Pulmonary artery endothelial cell (primary cell): ENCODE measurements around the gene PDZD7. TPM values are rescaled to one million over a fixed set of nuclear protein-coding genes. Genes with fewer than 3 reads are reported as not detected.
"Not testable (repeated sequence)": the region's sequence is repeated elsewhere in the genome, so short reads cannot be mapped to it uniquely, and the experiment has no call there.

Experiments used
- DNase-seq: peaks from one replicate; pipeline ENCODE4 v3.0.0-alpha.2; 2011; ENCODE audit warnings: low read depth, low spot score
- total RNA-seq: library from RNA; depleted of rRNA; stranded (reverse); fragments of >200 nt; gene quantifications from 2 replicates; pipeline ENCODE4 v1.2.3, GENCODE V29; 2014

The PDZD7 gene
- total RNA-seq, 1 donor from 2014 or later = 0.46 TPM

DNA sequence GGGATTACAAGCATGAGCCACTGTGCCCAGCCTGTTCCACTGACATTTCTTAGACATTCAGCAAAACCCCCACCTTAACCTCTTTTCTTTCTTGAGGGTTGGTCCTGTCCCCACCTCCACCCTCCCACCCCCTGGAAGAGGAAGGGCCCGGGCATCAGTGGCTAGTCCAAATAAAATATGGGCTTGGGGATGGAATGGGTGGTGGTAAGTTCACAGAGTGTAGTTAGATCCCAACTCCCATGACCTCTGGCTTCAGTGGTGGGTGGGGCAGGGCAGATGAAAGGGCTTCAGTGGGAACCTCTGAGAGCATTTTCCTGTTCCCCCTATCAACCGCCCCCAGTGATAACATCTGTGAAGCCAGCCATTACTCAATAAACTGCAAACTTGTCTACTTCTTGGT is 9.9 kb upstream of the PDZD7 start:
- DNase-seq = no peak

DNA sequence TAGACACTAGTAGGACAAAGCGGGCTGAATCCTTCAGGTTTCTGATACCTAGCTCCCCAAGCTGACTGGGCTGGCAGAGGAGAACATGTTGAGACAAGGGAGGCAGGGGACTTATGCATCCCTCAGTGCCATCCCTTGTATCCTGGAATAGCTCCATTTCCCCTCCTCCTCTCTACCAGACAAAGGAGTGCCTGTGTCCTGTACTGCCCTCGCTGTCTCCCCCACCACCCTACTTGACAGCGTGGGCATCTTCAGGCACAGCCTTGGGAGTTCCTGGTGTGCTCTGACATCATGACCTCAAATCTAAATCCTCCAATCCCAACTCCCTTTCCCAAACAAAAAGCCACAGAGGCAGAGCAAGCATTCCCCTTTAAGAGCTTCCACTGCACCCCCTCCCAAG is 9.1 kb upstream of the PDZD7 start:
- DNase-seq = no peak

DNA sequence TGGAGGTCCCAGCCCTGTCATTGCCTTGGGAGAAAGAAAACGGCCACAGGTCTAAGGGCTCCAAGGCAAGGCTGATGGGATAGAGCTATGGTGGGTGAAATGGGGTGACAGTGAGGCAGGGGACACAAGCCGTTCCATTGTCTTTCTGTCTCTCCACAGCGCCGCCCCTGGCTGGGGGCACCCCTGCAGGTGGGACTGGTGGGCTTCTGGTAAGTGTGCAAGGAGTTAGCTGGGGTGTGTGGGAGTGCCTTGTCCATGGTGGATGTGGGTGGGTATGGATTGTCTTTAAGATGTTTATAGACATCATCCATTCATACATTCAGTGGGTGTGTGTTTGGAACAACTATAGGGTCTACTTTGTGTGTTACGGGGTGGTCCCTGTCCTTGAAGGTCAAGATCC is 7.6 kb upstream of the PDZD7 start:
- DNase-seq = no peak

DNA sequence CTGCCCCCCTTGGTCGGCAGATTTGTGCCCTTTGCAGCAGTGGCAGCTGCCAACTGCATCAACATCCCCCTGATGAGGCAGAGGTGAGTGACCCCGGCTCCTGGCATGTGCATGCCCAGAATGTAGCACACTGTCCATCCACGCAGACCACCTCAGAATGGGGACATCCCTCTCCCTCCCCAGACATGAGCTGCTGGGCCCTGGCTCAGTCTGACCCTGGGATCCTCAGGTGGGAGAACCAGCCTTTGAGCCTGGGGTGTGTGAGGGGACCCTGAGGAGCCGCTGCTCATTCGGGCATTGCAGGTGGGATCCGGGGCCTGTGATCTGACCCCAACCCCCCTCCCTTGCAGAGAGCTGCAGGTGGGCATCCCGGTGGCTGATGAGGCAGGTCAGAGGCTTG is 5.8 kb upstream of the PDZD7 start:
- no peak for DNase-seq

DNA sequence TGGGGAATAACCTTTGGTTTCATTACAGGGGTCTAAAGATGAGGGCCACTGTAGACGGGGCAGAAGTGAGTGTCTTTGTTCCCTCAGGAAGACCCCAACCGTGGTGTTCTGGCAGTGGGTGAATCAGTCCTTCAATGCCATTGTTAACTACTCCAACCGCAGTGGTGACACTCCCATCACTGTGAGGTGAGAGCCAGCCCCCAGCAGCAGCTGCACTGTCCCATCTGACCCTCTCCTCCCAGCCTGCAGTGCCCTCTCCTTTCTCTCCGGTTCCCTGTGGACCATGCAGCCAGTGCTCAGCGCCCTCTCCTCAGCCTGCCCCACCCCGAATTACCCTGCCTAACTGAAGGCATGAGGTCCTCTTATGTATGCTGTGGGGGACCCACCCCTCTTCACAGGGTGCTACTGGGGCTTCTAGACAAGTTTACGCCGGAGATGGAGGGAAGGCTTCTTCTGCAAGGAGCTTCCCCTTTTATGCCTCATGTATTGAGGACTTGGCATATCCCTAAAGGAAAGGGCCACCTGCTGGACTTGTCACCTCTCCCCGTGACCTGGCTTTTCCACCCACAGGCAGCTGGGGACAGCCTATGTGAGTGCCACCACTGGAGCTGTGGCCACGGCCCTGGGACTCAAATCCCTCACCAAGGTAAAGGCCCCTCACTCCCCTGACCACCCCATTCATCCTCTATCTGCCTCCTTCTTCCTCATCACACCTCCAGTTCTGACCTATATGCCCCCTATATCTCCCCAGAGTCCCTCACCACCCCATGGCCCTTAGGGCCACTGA is 5.2 kb upstream of the PDZD7 start:
- no peak for DNase-seq

DNA sequence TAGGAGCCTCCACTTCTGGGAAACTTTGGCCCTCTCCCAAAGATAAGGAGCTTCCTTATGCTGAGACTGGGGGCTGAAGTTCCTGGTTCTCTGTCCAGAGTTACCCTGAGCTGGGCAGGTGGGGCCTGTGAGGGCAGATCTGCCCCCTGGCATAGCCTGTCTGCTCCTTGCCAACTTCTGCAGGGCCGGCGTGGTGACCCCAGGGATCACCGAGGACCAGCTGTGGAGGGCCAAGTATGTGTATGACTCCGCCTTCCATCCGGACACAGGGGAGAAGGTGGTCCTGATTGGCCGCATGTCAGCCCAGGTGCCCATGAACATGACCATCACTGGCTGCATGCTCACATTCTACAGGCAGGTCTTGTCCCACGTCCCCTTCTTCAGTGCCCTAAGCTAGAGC is 4.4 kb upstream of the PDZD7 start:
- DNase-seq = no peak

DNA sequence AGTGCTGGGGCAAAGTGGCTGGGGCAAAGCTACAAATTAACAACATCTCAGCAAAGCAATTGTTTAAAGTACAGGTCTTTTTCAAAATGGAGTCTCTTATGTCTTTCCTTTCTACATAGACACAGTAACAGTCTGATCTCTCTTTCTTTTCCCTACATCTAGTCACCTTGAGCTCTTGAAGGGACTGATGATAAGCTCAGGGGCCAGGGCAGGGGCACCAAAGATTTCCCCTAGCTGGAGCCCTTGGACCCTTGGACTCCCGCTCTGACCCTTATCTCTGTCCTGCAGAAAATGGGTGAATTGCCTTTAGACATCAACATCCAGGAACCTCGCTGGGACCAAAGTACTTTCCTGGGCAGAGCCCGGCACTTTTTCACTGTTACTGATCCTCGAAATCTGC is 3.5 kb upstream of the PDZD7 start:
- DNase-seq = not testable (repeated sequence)

DNA sequence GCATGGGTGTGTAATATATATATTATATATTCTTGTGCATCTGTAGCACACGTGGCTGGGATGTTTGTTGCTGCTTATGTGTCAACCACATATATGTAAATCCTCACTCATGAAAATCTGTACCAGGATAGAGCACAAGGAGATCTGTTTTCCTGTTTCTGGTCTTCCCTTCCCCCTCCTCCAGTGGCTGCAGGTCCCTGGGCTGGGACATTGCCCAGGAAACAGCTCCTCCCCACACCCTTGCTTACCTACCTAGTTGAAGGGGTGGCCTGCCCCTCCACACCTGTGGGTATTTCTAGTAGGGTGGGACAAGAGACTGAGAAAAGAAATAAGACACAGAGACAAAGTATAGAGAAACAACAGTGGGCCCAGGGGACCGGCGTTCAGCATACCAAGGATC is 2.3 kb upstream of the PDZD7 start:
- no peak for DNase-seq

DNA sequence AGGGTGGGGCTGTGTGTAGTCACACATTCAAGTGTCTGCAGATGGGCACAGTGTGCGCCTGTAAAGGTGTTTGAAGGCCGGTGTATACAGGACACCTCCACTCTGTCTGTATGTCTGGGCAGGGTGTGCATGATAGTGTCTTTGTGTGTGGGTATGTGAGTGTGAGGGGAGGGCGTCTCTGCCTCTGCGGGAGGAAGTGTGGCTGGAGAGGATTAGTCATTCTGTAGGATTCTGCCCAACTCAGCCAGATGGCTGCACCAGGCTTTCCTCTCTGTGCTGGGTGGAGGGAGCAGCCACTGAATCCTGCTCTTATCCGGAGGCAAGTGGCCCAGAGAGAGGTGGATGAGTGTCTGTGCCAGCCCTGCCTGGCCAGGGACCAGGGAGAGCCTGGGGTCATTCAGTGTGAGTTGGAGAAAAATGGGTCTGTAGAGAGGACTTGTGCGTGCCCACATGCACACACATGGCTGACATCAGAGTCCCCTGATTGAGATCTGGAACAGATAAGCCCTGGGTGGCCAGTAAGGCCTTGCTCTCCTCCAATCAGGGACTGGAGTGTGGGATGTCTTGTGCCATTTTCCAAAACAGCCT is 1.8 kb upstream of the PDZD7 start:
- DNase-seq = peak; percentile 80

DNA sequence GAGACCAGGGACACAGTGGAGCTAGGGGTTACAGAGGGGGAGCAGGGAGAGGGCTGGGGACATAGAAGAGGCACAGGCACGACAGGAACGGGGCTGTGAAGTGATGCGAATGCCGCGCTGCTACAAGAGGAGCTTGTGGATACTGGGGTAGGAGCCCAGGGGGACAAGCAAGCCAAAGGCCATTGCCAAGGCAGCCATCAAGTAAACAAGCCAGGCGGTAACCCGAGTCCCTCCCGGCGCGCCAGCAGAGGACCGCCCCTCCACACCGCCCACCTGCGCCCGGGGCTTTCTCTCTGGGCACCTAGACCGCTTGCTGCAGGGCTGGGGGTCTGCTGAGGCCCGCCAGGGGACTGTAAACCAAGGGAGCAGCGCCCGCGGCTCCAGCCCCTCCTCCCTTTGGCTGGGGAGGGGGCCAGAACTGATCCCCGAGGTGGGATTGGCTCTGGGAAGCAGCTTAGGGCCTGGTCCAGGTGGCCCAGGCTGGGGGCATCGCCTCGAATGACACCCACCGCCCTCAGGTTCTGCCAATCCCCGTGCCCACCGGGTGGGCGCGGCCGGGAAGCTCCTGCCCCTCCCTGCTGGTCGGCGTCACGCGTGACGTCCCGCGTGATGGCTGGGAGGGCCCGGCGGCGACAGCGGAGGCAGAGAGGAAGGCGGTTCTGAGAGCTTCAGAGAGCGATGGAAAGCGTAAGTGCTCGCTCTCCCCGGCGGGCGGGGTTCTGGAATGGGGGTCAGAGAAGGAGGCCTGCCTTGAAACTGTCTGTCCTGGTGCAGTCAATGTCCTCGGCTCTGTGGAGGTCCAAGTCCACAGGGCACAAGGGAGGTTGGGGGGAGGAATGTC is 1.1 kb upstream of the PDZD7 start:
- DNase-seq = no peak

DNA sequence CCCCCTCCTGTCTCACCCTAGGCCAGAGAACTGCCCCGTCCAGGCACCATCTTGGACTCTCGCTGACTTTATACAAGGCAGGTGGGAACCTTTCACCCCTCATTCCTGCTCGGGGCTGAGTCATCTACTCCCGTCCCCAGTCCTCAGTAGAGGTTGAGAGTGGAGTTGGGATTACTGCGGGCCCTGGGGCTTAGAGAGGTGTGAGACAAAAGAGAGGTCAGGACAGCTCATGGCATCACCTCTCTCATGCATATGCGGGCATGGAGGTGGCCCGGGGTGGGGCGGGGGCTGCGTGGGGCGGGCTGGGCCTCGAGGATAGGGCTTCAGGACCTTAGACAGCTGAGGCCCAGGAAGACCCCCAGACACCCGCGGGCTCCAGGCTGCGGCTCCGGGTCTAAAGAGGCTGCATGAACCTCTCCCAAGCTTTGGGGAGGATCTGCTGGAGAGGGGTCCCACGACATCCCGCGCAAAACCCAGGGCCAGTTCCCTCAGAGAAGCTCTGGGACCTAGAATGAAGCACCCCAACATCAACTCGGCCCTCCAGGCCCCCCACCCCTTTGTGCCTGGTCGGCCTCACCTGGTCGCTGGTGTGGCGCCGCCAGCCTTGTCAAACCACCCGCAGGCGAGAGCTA is 317 bp downstream of the PDZD7 start:
- no peak for DNase-seq

DNA sequence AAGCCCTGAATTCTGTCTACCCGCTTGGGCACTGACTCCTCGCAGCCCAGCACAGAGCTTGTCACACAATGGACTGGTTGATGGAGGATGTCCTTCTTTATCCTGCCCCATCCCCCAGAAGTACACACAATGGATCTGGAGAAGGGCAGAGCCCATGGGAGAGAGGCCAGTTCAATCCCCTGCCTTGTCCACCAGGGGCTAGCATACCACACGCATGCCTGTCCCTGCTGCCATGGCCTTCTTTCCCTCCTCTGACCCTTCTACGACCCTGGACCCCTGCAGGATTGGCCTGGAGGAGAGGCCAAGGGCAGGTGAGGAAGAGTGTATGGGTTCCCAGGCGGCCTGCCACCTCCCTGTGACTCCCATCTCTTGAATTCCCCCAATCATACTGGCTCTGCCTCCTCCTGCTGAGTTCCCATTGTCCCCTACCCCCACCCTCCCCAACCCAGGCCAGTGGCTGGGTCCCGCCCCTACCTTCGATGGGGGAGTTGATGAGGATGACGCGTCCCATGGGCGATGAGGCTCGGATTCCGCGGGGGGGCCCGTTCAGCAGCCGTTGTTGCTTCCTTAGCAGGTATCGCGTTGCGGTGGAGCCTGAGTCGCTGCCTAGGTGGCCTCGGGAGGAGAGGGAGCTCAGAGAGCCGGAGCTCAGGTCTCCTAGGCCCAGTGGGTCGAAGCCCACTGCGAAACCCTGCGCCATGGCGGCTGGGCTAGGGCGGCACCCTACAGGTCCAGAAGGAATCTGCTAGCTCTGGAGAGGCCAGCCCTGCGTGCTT is 1.2 kb downstream of the PDZD7 start:
- no peak for DNase-seq

DNA sequence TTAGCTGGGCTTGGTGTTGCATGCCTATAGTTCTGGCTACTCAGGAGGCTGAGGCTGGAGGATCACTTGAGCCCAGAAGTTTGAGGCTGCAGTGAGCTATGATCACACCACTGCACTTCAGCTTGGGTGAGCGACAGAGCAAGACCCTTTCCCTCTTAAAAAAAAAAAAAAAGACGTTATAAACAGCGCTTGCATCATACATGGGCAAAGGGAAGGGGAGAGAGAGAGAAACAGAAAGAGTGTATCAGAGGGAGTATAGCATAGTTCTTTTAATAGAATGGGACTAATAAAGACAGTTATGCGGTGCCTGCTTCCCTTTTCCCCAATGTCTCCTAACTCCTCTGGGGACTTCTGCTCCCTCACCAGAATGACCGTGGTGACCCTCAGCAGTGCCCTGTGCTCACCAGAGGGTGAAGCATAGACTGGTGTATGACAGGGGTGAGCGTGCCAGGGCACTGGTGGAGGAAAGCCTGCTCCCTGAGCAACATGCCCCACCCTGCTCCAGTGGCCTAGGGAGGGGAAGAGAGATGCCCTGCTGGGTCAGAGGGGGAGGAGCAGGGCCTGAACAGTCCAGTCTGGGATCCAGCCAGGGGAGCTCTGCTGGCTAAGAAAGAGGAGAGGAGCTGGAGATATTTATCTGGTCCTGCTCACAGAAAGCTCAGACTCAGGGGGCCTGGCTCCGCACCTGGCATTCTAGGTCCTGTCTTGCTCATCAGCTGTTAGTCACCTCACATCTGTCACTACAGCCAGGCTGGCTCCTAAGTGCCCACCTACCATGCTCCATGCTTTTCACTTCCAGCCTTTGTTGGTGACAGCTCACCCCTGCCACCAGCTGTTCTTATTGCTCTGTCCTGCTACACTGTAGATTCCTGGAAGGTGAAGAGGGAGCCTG is 2.2 kb downstream of the PDZD7 start:
- no peak for DNase-seq

DNA sequence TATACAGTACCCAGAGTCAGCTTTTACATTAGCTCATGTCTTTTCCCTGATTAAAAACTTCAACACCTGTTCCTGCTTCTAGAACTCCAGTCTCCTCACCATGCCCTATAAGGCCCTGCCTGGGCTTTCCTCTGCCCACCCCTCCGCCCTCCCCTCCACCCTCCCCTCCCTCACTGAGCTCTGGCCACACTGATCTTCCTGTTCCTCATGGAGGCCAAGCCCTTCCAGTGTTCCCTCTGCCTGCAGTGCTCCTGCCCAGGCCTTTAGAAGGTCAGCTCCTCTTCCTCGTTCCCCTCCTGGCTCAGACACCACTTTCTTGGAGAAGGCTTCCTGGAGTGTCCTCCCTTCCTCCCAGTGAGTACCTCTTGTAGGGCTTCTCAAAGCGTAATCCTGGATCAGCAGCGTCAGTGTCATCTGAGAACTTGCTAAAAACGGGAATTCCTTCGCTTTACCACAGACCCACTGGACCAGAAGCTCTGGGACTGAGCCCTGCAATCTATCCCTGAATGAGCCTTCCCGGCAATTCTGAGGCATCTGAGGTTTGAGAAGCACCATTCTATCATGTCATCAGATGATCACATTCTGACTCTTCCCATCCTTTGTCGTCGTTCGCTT is 3.7 kb downstream of the PDZD7 start:
- DNase-seq = no peak

DNA sequence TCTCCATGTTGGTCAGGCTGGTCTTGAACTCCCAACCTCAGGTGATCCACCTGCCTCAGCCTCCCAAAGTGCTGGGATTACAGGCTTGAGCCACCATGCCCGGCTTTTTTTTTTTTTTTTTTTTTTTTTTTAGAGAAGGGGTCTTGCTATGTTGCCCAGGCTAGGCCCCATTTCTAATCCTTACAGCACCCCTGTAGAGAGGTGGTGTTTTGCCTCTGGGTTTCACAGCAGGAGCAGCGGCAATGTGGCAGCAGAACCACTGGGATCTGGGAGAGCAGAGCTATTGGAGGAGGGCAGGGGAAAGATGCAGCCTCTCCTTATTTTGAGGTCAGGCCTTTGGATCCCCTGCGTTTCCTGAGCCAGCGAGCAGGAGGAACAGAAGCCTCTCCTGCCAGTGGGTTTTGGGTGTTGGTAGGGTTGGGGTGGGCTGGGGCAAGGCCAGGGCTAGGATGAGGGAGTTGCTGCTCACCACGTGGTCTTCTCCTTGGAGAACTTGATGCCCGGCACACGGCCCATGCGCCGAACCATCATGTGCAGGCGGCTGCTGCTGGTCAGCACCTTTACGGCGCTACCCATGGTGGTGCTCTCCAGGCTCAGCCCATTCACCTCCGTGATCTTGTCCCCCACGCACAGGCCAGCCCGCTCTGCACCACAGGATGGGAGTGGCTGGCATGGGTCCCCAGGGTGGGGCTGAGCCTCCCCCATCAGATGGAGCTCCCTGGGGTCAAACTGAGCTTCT is 7.8 kb downstream of the PDZD7 start:
- no peak for DNase-seq

DNA sequence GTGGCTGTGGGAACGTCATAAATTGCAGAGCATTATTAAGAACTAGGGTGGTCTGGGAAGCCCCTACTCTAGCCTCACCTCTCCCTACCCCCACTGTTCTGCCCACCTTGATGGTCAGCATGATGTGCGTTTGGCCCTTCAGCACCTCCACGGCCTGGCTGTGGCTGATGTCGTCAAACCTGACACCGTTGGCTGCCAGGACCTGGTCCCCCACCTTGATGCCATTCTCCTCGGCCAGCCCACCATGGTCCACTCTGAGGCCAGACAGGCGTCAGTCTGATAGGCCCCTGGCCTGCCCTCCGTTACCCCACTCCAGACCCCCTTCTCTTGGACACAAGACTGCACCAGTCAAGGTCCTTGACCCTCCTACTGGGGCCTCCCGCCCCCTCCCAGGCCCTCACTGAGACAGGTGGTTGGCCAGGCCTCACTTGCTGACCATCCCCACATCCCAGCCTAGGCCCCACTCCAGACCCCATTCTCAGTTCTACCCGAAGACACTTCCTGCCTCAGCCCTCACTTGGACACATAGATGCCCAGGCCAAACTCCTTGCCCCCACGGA is 9.2 kb downstream of the PDZD7 start:
- no peak for DNase-seq

DNA sequence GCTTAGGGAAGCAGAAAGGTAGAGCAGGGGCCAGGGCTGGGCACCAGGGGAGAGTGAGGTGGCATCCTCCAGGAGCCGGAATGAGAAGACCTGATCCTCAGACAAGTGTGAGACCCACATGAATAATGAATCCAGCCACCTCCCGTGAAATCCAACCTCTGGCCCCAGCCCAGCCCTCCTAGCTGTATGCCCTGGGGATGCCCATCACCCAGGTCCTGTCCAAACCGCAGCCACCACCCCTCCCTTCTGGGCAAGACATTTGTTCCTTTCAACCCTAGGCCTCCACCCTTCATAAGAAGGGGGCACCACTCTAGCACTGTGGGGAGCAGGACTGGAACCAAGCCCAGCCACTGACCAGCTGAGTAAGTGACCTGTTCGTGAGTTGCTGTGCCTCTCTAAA is 9.7 kb downstream of the PDZD7 start:
- DNase-seq = no peak

DNA sequence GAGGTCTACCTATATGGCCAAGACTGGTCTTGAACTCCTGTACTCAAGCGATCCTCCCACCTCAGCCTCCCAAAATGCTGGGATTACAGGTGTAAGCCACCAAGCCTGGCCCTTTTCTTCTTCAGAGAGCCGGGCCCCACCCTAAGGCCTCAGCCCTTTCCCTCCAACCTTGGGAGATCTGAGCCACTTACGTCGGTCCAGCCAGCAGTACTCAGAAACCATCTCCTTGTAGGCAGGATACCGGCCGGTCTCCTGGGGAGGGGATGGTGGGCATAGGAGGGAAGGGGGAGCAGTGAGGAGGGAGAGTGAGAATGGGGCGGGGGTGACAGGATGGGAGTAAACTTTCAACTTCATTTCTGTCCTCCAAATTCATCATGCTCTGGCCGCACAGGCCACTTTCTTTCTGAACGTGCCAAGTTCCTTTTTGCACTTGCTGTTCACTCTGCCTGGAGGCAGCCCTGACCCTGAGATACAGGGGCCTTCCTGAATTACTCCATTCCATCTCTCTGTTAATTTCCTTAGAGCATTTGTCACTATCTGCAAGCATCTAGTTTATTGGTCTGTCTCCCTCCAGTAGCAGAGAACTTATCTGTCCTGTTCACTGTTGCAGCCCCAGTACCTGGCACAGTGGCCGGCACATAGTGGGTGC is 10.4 kb downstream of the PDZD7 start:
- no peak for DNase-seq

DNA sequence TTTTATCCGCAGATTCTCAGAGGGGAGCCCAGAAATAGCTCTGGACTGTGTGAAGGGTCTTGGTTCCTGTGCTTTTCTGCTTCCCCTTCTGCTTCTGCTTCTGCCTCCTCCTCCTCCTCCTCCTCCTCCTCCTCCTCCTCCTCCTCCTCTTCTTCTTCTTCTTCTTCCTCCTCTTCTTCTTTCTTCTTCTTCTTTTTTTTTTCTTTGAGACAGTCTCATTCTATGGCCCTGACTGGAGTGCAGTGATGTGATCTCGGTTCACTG is 11.6 kb downstream of the PDZD7 start:
- no peak for DNase-seq
